ENCODE measurements around the gene NUP107.

- TF ChIP-seq POLR2A (IDR thresholded peaks at IDR 0.05) (no peak), CTCF (IDR thresholded peaks at IDR 0.05) (no peak)
Measured at GRCh38 chr12:68749443-68749842, 62.7 kb downstream of the NUP107 start.

Data from right lobe of liver (tissue), 4 donors.